HepG2 (cell line): ENCODE measurements around the gene TMEM114. TPM values are rescaled to one million over a fixed set of nuclear protein-coding genes. Genes with fewer than 3 reads are reported as not detected.
A peak's percentile ranks its signal among the peaks of the same experiment; 100 is the strongest.

Experiments used
- ATAD3A ChIP-seq: sonication (generic); formaldehyde crosslinking; IDR thresholded peaks from 2 replicates; pipeline ENCODE4 v1.4.0; 2020; ENCODE audit warnings: missing genetic modification reagents
- ATF7 ChIP-seq, 2 experiments: fragments of 450-650 bp in 1 of 2; sonication (generic) in 1 of 2; formaldehyde crosslinking in 1 of 2; IDR thresholded peaks; 2 replicates each; pipeline versions ENCODE4 v1.4.0 to v1.6.1; 2016 to 2020; ENCODE audit warnings: antibody characterized with exemption in 1 of 2, mild to moderate bottlenecking in 1 of 2, missing genetic modification reagents in 1 of 2
- CHD4 ChIP-seq: fragments of 200-600 bp; sonication (generic); IDR thresholded peaks from 2 replicates; pipeline ENCODE4 v1.7.0; 2017; ENCODE audit warnings: mild to moderate bottlenecking, low read length, borderline replicate concordance
- HOXA3 ChIP-seq: sonication (generic); formaldehyde crosslinking; IDR thresholded peaks from 2 replicates; pipeline ENCODE4 v1.5.0; 2020; ENCODE audit warnings: missing genetic modification reagents
- MEIS1 ChIP-seq: sonication (generic); formaldehyde crosslinking; IDR thresholded peaks from 2 replicates; pipeline ENCODE4 v1.9.0; 2021; ENCODE audit warnings: mild to moderate bottlenecking, missing genetic modification reagents, moderate library complexity, borderline replicate concordance
- RCOR2 ChIP-seq: IDR thresholded peaks from 2 replicates; pipeline ENCODE4 v1.6.1; 2016; ENCODE audit warnings: missing biosample characterization, missing genetic modification reagents
- SP5 ChIP-seq: IDR thresholded peaks from 2 replicates; pipeline ENCODE4 v1.6.1; 2016; ENCODE audit warnings: low read depth, borderline replicate concordance
- SPEN ChIP-seq: sonication (generic); formaldehyde crosslinking; IDR thresholded peaks from 2 replicates; pipeline ENCODE4 v1.5.1; 2020; ENCODE audit warnings: low read depth, mild to moderate bottlenecking, missing genetic modification reagents
- ZBTB21 ChIP-seq: sonication (generic); formaldehyde crosslinking; IDR thresholded peaks from 2 replicates; pipeline ENCODE4 v1.4.0; 2020; ENCODE audit warnings: missing genetic modification reagents
- ZMYM2 ChIP-seq: sonication (generic); formaldehyde crosslinking; IDR thresholded peaks from 2 replicates; pipeline ENCODE4 v1.8.0; 2022; ENCODE audit warnings: mild to moderate bottlenecking, missing genetic modification reagents
- ZMYM3 ChIP-seq: sonication (generic); formaldehyde crosslinking; IDR thresholded peaks from 2 replicates; pipeline ENCODE4 v1.5.1; 2020; ENCODE audit warnings: mild to moderate bottlenecking, missing genetic modification reagents
- ZNF3 ChIP-seq: IDR thresholded peaks from 2 replicates; pipeline ENCODE4 v1.7.0; 2017; ENCODE audit warnings: inconsistent platforms
- ZNF614 ChIP-seq: IDR thresholded peaks from 2 replicates; pipeline ENCODE4 v1.6.1; 2018; ENCODE audit warnings: missing biosample characterization, missing genetic modification reagents, inconsistent platforms, borderline replicate concordance
- ZNF672 ChIP-seq: sonication (generic); formaldehyde crosslinking; IDR thresholded peaks from 2 replicates; pipeline ENCODE4 v1.8.1; 2022; ENCODE audit warnings: missing genetic modification reagents
- polyA plus RNA-seq, 8 experiments: library from polyadenylated mRNA; depleted of rRNA in 3 of 8; stranded (reverse) in 7 of 8; unstranded in 1 of 8; fragments of >200 nt; fragmentation: Illumina TruSeq in 4 of 8; extraction: Trizol in 4 of 8; gene quantifications; 2 replicates each; pipeline versions ENCODE4 v1.2.1 to v1.2.3, GENCODE V29; 2011 to 2016; ENCODE audit warnings: low read depth in 4 of 8, missing spikeins in 1 of 8, mixed read lengths in 1 of 8; ENCODE audit not compliant: insufficient read depth in 1 of 8
- total RNA-seq, 5 experiments: library from RNA; depleted of rRNA; stranded (reverse); fragments of >200 nt; fragmentation: Illumina TruSeq; extraction: Trizol; gene quantifications; 2 replicates each; pipeline ENCODE4 v1.2.3, GENCODE V29; 2016; ENCODE audit warnings: low read depth in 1 of 5
- TF ChIP-seq, protein P1 (sequence below): sonication (generic); formaldehyde crosslinking; IDR thresholded peaks from 2 replicates; pipeline ENCODE4 v1.5.1; 2020; ENCODE audit warnings: mild to moderate bottlenecking, missing genetic modification reagents
- TF ChIP-seq, protein P2 (sequence below), 2 experiments: sonication (generic) in 1 of 2; formaldehyde crosslinking in 1 of 2; IDR thresholded peaks; 2 replicates each; pipeline versions ENCODE4 v1.6.1 to v1.9.0; 2014 to 2022; ENCODE audit warnings: antibody characterized with exemption in 1 of 2, borderline replicate concordance in 1 of 2, inconsistent platforms in 1 of 2, low read depth in 1 of 2, missing genetic modification reagents in 1 of 2
- TF ChIP-seq, protein P3 (sequence below): sonication (generic); formaldehyde crosslinking; IDR thresholded peaks from 2 replicates; pipeline ENCODE4 v1.4.0; 2020; ENCODE audit warnings: missing genetic modification reagents, borderline replicate concordance

TMEM114 gene
- total and polyA plus RNA-seq, 2 of the 13 experiments (the other 11 are each of a cell fraction or from before 2014, with no cell fraction given) = not detected

DNA sequence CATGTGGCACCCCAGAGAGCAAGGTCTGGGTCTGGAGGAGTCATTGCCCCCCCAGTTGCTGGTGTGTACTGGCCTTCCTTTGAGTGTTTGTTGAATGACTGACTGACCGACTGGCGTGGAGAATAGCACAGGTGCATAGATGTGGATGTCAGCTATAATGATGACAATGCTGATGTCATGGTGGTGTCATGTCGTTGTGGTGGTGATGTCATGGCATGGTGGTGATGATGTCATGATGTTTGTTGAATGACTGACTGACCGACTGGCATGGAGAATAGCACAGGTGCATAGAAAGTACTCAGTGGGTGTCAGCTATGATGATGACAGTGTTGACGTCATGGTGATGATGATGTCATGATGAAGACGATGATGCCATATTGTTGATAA, 22.1 kb downstream of the TMEM114 start (continued):
- TF ChIP-seq, protein P1, sequence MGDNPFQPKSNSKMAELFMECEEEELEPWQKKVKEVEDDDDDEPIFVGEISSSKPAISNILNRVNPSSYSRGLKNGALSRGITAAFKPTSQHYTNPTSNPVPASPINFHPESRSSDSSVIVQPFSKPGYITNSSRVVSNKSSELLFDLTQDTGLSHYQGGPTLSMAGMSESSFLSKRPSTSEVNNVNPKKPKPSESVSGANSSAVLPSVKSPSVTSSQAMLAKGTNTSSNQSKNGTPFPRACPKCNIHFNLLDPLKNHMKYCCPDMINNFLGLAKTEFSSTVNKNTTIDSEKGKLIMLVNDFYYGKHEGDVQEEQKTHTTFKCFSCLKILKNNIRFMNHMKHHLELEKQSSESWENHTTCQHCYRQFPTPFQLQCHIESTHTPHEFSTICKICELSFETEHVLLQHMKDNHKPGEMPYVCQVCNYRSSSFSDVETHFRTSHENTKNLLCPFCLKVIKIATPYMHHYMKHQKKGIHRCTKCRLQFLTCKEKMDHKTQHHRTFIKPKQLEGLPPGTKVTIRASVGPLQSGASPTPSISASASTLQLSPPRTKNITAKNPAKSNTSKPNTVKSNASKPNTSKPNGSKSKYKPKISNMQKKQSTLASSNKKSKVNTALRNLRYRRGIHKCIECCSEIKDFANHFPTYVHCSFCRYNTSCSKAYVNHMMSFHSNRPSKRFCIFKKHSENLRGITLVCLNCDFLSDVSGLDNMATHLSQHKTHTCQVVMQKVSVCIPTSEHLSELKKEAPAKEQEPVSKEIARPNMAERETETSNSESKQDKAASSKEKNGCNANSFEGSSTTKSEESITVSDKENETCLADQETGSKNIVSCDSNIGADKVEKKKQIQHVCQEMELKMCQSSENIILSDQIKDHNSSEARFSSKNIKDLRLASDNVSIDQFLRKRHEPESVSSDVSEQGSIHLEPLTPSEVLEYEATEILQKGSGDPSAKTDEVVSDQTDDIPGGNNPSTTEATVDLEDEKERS (CRISPR knock-in tag) = no peak
- TF ChIP-seq ZMYM3 (CRISPR knock-in tag) = peak; percentile 94
- TF ChIP-seq, protein P2, sequence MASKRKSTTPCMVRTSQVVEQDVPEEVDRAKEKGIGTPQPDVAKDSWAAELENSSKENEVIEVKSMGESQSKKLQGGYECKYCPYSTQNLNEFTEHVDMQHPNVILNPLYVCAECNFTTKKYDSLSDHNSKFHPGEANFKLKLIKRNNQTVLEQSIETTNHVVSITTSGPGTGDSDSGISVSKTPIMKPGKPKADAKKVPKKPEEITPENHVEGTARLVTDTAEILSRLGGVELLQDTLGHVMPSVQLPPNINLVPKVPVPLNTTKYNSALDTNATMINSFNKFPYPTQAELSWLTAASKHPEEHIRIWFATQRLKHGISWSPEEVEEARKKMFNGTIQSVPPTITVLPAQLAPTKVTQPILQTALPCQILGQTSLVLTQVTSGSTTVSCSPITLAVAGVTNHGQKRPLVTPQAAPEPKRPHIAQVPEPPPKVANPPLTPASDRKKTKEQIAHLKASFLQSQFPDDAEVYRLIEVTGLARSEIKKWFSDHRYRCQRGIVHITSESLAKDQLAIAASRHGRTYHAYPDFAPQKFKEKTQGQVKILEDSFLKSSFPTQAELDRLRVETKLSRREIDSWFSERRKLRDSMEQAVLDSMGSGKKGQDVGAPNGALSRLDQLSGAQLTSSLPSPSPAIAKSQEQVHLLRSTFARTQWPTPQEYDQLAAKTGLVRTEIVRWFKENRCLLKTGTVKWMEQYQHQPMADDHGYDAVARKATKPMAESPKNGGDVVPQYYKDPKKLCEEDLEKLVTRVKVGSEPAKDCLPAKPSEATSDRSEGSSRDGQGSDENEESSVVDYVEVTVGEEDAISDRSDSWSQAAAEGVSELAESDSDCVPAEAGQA (IDR thresholded peaks at IDR 0.05; ENCODE audit: low read depth) = peak; percentile 80; the same call in 1 of the 2 replicates
- TF ChIP-seq, protein P2 (CRISPR knock-in tag; IDR thresholded peaks at IDR 0.05; ENCODE audit: borderline replicate concordance) = no peak
- TF ChIP-seq ZMYM2 (CRISPR knock-in tag) = 0 out of 2 replicates have a peak, but pooled peaks have one; percentile 43
- TF ChIP-seq SP5 (CRISPR knock-in tag) = 0 out of 2 replicates have a peak, but pooled peaks have one; percentile 21
- peak; percentile 96 for TF ChIP-seq ZBTB21 (CRISPR knock-in tag)
- TF ChIP-seq, protein P3, sequence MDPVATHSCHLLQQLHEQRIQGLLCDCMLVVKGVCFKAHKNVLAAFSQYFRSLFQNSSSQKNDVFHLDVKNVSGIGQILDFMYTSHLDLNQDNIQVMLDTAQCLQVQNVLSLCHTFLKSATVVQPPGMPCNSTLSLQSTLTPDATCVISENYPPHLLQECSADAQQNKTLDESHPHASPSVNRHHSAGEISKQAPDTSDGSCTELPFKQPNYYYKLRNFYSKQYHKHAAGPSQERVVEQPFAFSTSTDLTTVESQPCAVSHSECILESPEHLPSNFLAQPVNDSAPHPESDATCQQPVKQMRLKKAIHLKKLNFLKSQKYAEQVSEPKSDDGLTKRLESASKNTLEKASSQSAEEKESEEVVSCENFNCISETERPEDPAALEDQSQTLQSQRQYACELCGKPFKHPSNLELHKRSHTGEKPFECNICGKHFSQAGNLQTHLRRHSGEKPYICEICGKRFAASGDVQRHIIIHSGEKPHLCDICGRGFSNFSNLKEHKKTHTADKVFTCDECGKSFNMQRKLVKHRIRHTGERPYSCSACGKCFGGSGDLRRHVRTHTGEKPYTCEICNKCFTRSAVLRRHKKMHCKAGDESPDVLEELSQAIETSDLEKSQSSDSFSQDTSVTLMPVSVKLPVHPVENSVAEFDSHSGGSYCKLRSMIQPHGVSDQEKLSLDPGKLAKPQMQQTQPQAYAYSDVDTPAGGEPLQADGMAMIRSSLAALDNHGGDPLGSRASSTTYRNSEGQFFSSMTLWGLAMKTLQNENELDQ (CRISPR knock-in tag) = peak; percentile 58; the same call in 1 of the 2 replicates
- 0 out of 2 replicates have a peak, but pooled peaks have one; percentile 36 for TF ChIP-seq RCOR2 (CRISPR knock-in tag)
- 0 out of 2 replicates have a peak, but pooled peaks have one; percentile 55 for TF ChIP-seq ATAD3A (CRISPR knock-in tag)
- peak; percentile 100 for TF ChIP-seq ZNF3 (CRISPR knock-in tag)
- TF ChIP-seq CHD4 = peak; percentile 92
- TF ChIP-seq ATF7 (IDR thresholded peaks at IDR 0.05) = peak; percentile 100
- no peak; the same call in none of the 2 replicates for TF ChIP-seq ATF7 (CRISPR knock-in tag; IDR thresholded peaks at IDR 0.05)
- TF ChIP-seq ZNF672 = no peak
- peak; percentile 96 for TF ChIP-seq HOXA3
- no peak for TF ChIP-seq ZNF614
- TF ChIP-seq SPEN (CRISPR knock-in tag) = 0 out of 2 replicates have a peak, but pooled peaks have one; percentile 4
- peak; percentile 88; the same call in 1 of the 2 replicates for TF ChIP-seq MEIS1 (CRISPR knock-in tag)
